ENCODE results near the gene LEMD2.

GRCh38 chr6:33798343-33798848 is 9.5 kb upstream of the LEMD2 start:
- no peak for TF ChIP-seq CTCF (conservative IDR thresholded peaks at IDR 0.05; ENCODE audit: low read depth, low read length)
- no peak for TF ChIP-seq EZH2 (IDR thresholded peaks at IDR 0.05; ENCODE audit: borderline replicate concordance, low read depth, low read length, poor library complexity, severe bottlenecking)
